Prostate gland (tissue), 2 donors: ENCODE measurements around the gene KL.

Experiments
- CTCF ChIP-seq, 4 experiments: fragments of 200-600 bp in 2 of 4; fragments of 450-650 bp in 2 of 4; sonication (generic) in 2 of 4; IDR thresholded peaks; 1 replicate in 3 of 4; 2 replicates in 1 of 4; pipeline ENCODE4 v1.5.1; 2016 to 2019; ENCODE audit warnings: antibody characterized with exemption in 4 of 4, mild to moderate bottlenecking in 2 of 4, moderate library complexity in 2 of 4
- POLR2A ChIP-seq: fragments of 450-650 bp; IDR thresholded peaks from one replicate; pipeline ENCODE4 v1.6.1; 2016; ENCODE audit warnings: antibody characterized with exemption, mild to moderate bottlenecking
- POLR2AphosphoS5 ChIP-seq: sonication (generic); formaldehyde crosslinking; IDR thresholded peaks from one replicate; pipeline ENCODE4 v1.6.1; 2017; ENCODE audit warnings: antibody characterized with exemption

GRCh38 chr13:33099860-33100259 lies 83.6 kb downstream of the KL start:
- TF ChIP-seq POLR2A (no peak), CTCF (IDR thresholded peaks at IDR 0.05) (no peak), POLR2AphosphoS5 (no peak)
